ENCODE measurements around the gene MYOT. TPM values are rescaled to one million over a fixed set of nuclear protein-coding genes. Genes with fewer than 3 reads are reported as not detected.
A peak's percentile ranks its signal among the peaks of the same experiment; 100 is the strongest.

Gene MYOT
- total and polyA plus RNA-seq, 2 of the 4 experiments (the other 2 are of a cell fraction), result not detected

DNA sequence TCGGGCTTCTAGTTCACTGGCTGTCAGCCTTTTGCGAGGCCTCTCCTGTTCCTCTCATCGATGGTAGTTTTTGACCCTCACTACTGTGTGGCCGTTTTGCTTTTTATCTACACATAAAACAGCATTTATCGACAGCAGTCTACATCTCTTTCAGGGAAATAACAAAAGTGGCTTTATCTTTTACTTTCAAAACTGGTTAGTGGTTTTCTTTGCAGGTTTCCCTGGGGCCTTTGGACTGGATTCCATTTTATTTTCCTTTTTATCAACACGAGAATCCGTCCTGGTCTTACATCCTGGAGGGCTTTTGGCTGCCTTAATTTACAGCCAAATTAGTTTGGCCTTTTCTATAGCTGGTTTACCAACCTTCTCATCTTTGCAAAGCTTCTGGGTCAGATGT, 20.8 kb downstream of the MYOT start:
- POLR2A ChIA-PET (ENCODE audit: unreplicated experiment), result no interaction called here
- dilution Hi-C loops (cut with HindIII; ENCODE audit: low sequenced_read_pairs, unreplicated experiment), result no loop called here

More for the DNA sequence above, 20.8 kb downstream of the MYOT start:
- Histone ChIP-seq H2BK120ac (ENCODE audit: low read depth, low read length) (no peak overlapping the region), H4K5ac (ENCODE audit: low read depth, low read length) (no peak overlapping the region; the same call in 1 of the 2 replicates), H3K56ac (ENCODE audit: extremely low read depth, insufficient read depth, low read length) (no peak overlapping the region), H3K4me3 (ENCODE audit: insufficient read depth, low read depth, low read length) (no peak overlapping the region), H3K23ac (ENCODE audit: low read depth, low read length) (no peak overlapping the region), H2AFZ (replicated peaks; ENCODE audit: low read length, poor library complexity) (peak overlapping the region; percentile 78), H3K4ac (ENCODE audit: low read depth, low read length) (no peak overlapping the region), H3K18ac (ENCODE audit: low read depth, low read length) (no peak overlapping the region), H3K4me2 (ENCODE audit: low read depth, low read length) (no peak overlapping the region; the same call in 1 of the 2 replicates), H3K4me1 (ENCODE audit: control insufficient read depth, insufficient read depth, low read length) (no peaks in the 10 kb centered on the region), H2BK5ac (ENCODE audit: low read depth, low read length, poor library complexity, severe bottlenecking) (no peak overlapping the region), H2AK5ac (ENCODE audit: low read depth, low read length) (no peak overlapping the region), H3K9me1 (ENCODE audit: insufficient read depth, low read length) (no peaks in the 10 kb centered on the region), H3K36me3 (ENCODE audit: control insufficient read depth, insufficient read depth, low read length) (no peaks in the 10 kb centered on the region), H4K91ac (ENCODE audit: insufficient read depth, low read depth, low read length) (no peak overlapping the region), H2AK9ac (replicated peaks; ENCODE audit: low read depth, low read length, poor library complexity) (no peak overlapping the region), H3K27ac (ENCODE audit: insufficient read depth, low read length) (no peak overlapping the region), H3K9ac (ENCODE audit: low read depth, low read length) (no peak overlapping the region), H2BK20ac (ENCODE audit: low read depth, low read length) (no peak overlapping the region), H3K14ac (replicated peaks; ENCODE audit: low read depth, low read length) (no peak overlapping the region; the same call in 1 of the 2 replicates), H3K27me3 (ENCODE audit: control insufficient read depth, insufficient read depth, low read length) (no peaks in the 10 kb centered on the region; the same call in none of the 2 replicates), H4K8ac (ENCODE audit: low read depth in 2 of 2, low read length in 2 of 2) (peak overlapping the region; percentile 80 to 86; a peak in 3 of 4 replicates), H3K79me1 (ENCODE audit: low read depth in 1 of 2, low read length in 2 of 2) (no peaks in the 10 kb centered on the region), H3K9me3 (ENCODE audit: control insufficient read depth, insufficient read depth, low read length) (no peaks in the 10 kb centered on the region; the same call in 1 of the 2 replicates), H2BK15ac (ENCODE audit: low read depth, low read length) (no peak overlapping the region), H4K20me1 (ENCODE audit: insufficient read depth, low read length) (no peaks in the 10 kb centered on the region)
- WGBS, 2 experiments (ENCODE audit: extremely low coverage in 2 of 2, insufficient read length in 1 of 2), result 80% methylated on average over 3 of the region's 7 CpGs; no CpG with 5 or more reads in 1 of the 2 experiments
- CTCF ChIA-PET, result interaction anchor here (1.0 to 1.1 kb wide), 2 partner anchors 9 to 13 kb away, joined by 3 to 4 read pairs; no protein-coding TSS in a partner anchor
- intact Hi-C loops (cut with micrococcal nuclease) (no loop called here), in situ Hi-C loops (cut with MboI; ENCODE audit: low sequenced_read_pairs) (no loop called here)
- DNase-seq (no peak), ATAC-seq (ENCODE audit: low read depth) (no peak)
- no TSS peak for BruUV-seq (replicated peaks)
- TF ChIP-seq, protein P1, sequence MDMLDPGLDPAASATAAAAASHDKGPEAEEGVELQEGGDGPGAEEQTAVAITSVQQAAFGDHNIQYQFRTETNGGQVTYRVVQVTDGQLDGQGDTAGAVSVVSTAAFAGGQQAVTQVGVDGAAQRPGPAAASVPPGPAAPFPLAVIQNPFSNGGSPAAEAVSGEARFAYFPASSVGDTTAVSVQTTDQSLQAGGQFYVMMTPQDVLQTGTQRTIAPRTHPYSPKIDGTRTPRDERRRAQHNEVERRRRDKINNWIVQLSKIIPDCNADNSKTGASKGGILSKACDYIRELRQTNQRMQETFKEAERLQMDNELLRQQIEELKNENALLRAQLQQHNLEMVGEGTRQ (IDR thresholded peaks at IDR 0.05; ENCODE audit: low read depth, low read length), result no peak
- no peak for TF ChIP-seq RCOR1 (IDR thresholded peaks at IDR 0.05; ENCODE audit: insufficient replicate concordance, low read length)
- no peak for TF ChIP-seq MAZ (IDR thresholded peaks at IDR 0.05; ENCODE audit: borderline replicate concordance, low read depth, low read length)
- no peak for TF ChIP-seq POLR2A (IDR thresholded peaks at IDR 0.05; ENCODE audit: low read depth, low read length)
- no peak for TF ChIP-seq CHD1 (IDR thresholded peaks at IDR 0.05; ENCODE audit: low read depth, low read length)
- TF ChIP-seq CEBPB (IDR thresholded peaks at IDR 0.05; ENCODE audit: low read depth, low read length), result no peak
